Stimulated activated CD8-positive, alpha-beta memory T cell treated with anti-CD3 and anti-CD28 coated beads, Interleukin-4, amount 100 ng/mL, for 24 hours (primary cell): ENCODE results near the gene LMBR1.

Source experiments
- DNase-seq: peaks from one replicate; pipeline ENCODE4 v3.0.0-alpha.2; 2020; ENCODE audit warnings: low read depth

LMBR1 gene

GRCh38 chr7:156692849-156693248 is 200.1 kb downstream of the LMBR1 start:
- DNase-seq: no peak

DNA sequence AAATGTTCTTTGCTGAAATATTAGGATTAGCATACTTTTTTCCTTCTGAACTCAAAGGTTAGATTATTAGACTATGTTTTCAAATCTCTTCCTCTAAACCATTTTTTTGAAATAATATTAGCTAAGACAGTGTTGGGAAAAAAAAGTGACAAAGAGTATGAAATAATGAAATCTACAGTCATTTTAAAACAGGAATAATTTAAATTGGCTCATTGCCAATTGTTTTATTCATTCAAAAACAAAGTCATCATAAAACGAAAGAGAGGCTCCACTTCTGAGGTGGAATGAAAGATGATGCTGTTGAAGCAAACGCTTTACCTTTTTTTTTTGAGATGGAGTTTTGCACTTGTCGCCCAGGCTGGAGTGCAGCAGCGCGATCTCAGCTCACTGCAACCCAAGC is 201.2 kb downstream of the LMBR1 start:
- DNase-seq: no peak

GRCh38 chr7:156684661-156685060 is 208.3 kb downstream of the LMBR1 start:
- DNase-seq: no peak

DNA sequence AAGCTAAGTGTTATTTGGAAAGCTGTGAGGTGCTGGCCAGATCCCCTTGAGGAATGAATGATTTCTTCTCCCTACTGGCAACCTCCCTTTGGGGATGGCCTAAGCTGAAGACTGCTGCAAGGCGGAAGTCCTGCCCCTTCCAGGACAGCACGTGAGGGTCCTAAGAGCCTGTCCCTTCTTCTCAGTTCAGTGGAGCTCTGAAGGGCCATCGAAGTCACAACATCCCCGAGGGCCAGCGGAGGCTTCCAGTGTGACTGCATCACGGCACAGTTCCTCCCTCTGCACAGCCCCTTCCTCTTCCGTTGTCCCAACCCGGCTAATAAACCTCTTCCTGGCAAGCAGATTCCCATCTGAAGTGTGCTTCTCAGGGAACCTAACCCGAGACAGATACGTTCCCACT is 208.7 kb downstream of the LMBR1 start:
- no peak for DNase-seq

GRCh38 chr7:156682928-156683327 is 210.1 kb downstream of the LMBR1 start:
- DNase-seq: no peak

DNA sequence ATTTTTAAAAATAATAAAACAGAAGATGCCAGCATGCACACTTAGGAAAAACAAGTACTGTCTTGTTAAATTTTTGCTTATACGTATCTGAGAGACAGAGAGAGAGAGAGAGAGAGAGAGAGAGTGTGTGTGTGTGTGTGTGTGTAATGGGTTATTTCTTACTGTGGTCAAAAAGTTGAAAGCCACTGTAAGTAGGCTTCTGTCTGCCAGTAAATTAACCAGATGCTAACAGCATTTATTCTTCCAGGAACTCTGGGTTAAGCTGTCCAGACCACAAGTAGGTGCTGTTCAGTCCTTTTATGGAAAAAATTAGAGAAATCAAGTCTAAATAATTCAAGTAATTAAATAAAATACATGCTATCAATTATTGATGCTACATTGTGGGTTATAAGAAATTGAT is 212.7 kb downstream of the LMBR1 start:
- DNase-seq: no peak

DNA sequence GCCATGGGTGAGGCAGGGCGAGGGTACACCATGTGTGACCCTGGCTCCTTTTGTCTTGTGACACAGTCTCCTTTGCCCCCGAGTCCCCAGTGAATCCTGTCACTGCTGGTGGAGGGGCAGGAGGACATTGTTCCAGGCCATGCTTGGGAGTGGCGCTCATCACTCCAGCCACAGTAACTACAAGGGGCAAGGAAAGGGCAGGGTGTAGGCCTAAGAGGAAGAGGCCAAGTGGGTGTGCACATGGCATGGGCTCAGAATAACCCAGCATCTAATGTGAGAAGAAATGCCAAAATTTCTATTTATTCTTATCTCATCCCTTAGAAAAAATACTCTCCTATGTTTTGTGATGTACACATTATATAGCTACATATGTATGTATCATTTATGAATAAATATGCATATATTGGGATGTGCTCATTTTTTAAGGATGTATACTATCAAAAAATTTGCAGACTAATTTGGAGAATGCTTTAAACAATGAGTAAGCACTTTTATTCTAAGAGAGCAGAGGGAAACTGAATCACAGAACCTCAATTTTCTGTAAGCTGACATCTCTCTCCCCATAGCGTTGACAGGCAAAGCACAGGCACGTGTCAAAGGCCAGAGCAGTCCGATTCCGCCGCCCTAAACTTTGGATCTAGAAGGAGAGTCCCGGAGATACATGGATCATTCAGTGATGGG is 215.5 kb downstream of the LMBR1 start:
- no peak for DNase-seq

GRCh38 chr7:156676263-156676662 is 216.7 kb downstream of the LMBR1 start:
- no peak for DNase-seq

GRCh38 chr7:156675721-156676120 is 217.3 kb downstream of the LMBR1 start:
- no peak for DNase-seq

DNA sequence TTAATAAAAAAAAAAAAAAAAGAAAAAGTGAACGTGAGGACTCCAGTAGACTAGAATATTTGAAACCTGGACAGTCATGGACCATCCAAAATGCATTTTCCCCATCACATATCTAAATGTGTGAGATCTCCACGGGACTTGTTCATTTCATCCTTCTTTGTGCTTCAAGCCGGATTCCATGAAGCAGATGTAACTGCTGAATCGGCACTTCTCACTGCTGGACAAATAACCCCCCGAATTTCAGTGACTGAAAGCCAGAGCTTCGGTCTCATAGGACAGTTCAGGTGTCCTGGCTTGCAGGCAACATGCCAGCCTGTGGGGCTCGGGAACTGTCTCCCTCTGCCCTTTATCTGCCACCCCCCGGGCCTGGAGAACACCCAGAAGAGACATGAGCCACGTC is 219.1 kb downstream of the LMBR1 start:
- no peak for DNase-seq

DNA sequence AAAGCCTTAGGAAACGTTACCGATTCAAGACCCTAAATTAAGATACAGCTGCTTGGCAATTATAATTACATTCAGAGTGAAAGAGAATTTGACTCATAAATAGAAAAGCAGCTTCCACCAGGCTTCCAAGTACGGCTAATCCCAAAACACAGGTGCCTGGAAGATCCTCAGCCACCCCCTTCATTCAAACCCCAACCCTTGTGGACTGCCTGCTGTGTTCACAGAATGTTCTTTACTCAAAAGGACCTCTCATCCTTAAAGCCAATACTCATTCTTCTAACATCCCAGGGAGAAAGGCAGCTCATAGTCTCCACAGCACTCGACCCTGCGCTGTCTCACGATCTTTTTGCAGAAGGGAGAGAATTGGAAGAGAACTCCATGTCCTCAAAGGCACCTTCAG is 219.5 kb downstream of the LMBR1 start:
- no peak for DNase-seq

- no peak for DNase-seq
Measured at GRCh38 chr7:156669035-156669828, 223.8 kb downstream of the LMBR1 start.

GRCh38 chr7:156668130-156668741 is 224.7 kb downstream of the LMBR1 start:
- DNase-seq: no peak

DNA sequence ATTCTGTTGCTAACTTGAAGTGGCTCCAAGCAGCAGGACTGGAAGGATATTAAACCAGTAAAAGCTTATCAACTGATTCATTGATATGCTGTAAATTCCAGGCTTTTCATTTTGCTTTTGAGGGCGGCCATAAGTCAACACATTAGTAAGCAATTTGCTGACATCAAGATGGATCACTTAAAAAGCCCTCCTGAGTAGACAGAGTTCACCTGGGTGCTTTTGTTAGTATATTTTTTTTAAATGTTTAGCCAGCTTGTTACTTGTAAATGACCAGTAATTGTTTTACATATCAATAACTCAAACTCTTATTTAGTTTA is 225.9 kb downstream of the LMBR1 start:
- no peak for DNase-seq

GRCh38 chr7:156666368-156667109 is 226.4 kb downstream of the LMBR1 start:
- DNase-seq: no peak

DNA sequence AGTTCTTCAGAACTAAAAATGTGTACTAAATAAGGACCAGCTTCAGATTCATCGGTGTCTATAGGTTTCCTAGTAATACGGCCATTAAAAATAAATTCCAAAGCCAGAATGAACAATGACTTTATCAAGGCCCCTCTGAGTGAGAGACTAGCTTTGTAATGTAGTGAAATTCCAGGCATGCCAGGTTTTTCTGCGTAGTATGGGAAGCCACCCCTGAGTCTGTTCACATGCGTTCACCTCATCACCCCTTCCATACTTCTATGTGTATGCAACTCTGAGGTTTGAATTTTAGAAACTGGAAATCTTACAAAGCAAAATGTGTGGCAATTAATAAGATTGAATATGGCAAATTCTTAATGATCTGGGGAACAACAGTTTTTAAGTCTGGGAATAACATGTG is 227.9 kb downstream of the LMBR1 start:
- DNase-seq: no peak

DNA sequence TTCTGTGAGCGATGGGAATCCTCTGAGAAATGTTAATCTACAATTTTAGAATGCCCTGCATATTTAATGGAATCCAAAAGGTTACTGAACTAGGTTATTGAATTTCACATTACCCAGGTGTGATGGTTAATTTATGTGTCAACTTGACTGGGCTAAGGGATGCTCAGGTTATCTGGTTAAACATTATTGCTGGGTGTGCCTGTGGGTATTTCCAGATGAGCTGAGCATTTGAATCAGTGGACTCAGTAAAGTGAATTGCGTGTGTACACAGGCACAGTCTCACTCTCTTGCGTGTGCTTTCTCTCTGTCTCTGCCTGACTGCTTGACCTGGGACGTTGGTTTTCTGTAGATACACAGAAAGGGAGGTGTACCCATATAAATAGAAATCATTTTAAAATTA is 230.7 kb downstream of the LMBR1 start:
- no peak for DNase-seq

- no peak for DNase-seq
Measured at GRCh38 chr7:156661637-156662036, 231.3 kb downstream of the LMBR1 start.

DNA sequence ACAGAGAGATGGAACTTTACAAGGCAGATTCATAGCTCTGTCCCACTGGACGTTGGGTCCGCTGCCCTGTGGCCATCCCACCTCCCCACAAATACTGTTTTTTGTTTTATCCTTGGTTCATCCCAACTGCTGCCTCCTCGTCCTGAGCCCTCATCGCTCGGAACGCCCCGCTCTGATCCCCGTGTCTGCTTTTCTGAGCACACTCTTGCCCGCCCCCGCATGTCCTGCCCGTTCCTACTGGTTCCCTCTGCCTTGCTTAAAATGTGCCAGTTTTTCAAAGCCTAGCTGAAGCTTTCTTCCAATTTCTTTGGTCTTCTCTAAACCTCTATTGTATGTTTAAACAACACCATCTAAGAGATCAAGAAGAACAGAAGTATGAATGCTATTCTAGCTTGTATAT is 233.0 kb downstream of the LMBR1 start:
- no peak for DNase-seq

DNA sequence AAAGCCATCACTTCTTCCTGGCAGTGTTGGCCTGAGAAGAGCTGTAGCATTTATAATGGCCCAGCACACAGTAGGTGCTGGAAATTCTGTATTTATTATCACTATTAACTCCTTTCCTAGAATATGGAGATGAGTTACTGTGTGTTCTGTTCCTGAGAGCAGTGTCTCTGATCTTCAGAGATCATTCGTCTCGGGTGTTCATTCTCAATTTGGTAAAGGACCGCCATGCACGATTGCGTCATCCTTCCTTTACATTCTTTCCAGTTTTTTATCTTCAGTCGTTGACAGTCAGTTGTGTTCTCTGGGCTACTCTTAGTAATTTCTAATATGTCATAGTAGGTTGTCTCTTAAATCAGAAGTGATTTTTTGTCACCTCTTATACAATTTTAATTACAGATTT is 233.8 kb downstream of the LMBR1 start:
- no peak for DNase-seq

- DNase-seq: no peak
Measured at GRCh38 chr7:156657681-156658080, 235.3 kb downstream of the LMBR1 start.

GRCh38 chr7:156656598-156656997 is 236.4 kb downstream of the LMBR1 start:
- DNase-seq: no peak

DNA sequence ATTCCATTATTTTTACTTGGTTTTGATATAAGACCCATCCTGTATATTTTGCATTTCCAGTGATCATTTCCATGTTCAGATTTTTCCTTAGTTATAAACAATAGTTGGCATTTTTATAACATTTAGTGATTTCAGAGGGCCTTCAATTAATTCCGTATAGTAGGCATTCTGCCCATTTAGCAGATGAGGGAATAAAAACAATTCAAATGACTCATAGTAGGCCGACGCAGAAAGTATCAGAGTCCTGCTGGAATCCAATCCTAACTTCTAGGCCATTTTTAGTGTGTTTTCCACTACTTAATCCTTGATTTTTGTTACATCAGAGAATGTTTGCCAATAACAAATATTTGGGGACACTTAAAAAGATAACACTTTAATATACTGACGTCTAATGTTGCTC is 237.0 kb downstream of the LMBR1 start:
- DNase-seq: no peak
